ENCODE measurements around the gene KIT.
A peak's percentile ranks its signal among the peaks of the same experiment; 100 is the strongest.

KIT gene

GRCh38 chr4:54660591-54660990 lies 2.8 kb downstream of the KIT start:
- TF ChIP-seq, protein P1, sequence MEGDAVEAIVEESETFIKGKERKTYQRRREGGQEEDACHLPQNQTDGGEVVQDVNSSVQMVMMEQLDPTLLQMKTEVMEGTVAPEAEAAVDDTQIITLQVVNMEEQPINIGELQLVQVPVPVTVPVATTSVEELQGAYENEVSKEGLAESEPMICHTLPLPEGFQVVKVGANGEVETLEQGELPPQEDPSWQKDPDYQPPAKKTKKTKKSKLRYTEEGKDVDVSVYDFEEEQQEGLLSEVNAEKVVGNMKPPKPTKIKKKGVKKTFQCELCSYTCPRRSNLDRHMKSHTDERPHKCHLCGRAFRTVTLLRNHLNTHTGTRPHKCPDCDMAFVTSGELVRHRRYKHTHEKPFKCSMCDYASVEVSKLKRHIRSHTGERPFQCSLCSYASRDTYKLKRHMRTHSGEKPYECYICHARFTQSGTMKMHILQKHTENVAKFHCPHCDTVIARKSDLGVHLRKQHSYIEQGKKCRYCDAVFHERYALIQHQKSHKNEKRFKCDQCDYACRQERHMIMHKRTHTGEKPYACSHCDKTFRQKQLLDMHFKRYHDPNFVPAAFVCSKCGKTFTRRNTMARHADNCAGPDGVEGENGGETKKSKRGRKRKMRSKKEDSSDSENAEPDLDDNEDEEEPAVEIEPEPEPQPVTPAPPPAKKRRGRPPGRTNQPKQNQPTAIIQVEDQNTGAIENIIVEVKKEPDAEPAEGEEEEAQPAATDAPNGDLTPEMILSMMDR (IDR thresholded peaks at IDR 0.05; ENCODE audit: low read depth, low read length, missing control alignments), result no peak
- DNase-seq (ENCODE audit: extremely low read depth, low read depth), result no peak
- no peak overlapping the region for H3K4me3 ChIP-seq (replicated peaks; ENCODE audit: low read depth, low read length)

DNA sequence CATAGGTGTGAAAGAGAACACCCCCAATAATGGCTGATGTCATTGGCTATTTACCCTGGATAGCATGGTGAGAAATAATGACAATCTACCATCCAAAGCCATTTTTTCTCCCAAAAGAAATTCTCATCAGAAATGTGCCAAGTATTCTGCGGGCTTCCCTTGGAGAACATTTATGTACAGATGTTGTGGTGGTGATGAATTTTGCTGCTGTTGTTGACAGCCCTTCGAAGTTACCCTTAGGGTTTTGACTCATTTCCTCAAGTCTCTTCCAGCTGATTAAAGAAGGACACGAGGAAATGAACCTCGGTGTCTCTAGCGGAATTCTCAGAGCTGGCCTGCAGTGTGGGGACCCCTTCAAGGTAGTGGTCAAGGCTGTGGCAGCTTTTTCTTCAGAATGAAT lies 3.4 kb downstream of the KIT start:
- no peak overlapping the region for H3K4me3 ChIP-seq (replicated peaks; ENCODE audit: low read depth, low read length)
- DNase-seq (ENCODE audit: extremely low read depth, low read depth), result peak; percentile 30
- TF ChIP-seq, protein P1 (IDR thresholded peaks at IDR 0.05; ENCODE audit: low read depth, low read length, missing control alignments), result no peak

GRCh38 chr4:54661686-54662085 lies 3.9 kb downstream of the KIT start:
- peak; percentile 46 for DNase-seq (ENCODE audit: extremely low read depth, low read depth)
- TF ChIP-seq, protein P1 (IDR thresholded peaks at IDR 0.05; ENCODE audit: low read depth, low read length, missing control alignments), result no peak
- H3K4me3 ChIP-seq (replicated peaks; ENCODE audit: low read depth, low read length), result no peak overlapping the region

DNA sequence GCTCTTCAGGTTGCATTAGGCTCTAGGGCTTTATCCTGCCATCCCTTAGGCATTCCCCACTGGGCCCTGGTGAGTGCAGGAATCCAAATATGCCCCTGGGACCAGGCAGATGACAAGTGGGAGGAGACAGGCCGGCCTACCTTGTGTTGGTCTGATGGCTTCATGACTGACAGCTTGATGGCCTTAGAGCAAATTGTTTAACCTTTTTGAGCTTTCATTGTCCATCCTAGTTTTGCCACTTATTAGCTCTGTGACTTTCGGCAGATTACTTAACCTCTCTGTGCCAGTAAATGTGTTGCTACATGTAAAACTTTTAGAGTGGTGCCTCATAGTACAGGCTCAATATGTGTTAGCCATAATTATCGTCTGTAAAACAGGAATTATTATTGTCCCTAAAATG lies 4.4 kb downstream of the KIT start:
- no peak overlapping the region for H3K4me3 ChIP-seq (replicated peaks; ENCODE audit: low read depth, low read length)
- DNase-seq (ENCODE audit: extremely low read depth, low read depth), result no peak
- TF ChIP-seq, protein P1 (IDR thresholded peaks at IDR 0.05; ENCODE audit: low read depth, low read length, missing control alignments), result no peak

DNA sequence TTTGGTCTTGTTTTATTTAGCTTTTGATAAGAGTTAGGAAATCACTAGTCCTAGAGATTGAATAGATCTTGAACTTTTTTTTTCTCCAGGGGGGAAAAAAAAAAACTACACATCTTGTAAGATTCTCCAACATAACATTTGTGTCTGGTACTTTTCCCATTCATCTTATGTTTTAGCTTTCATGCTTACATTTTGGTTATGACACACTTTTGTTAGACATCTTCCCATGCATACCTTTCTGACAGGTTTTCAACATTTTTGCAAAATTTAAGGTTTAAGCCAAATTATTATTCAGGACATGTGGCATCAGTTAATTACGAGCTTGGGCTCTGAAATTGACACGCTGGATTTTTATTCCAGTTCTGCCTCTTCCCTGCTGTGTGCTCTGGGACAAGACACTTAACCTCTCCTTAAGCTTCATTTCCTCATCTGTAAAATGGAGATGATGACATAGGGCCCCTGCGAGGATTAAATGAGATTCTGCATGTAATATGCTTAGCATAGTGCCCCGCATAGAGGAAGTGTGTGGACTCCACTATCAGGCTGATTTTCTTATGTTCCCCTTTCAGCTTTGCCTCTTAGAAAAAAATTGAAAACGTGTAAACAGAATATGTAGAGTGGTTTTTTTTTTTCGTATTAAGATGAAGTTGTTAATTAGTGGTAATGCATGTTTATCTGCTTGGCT lies 5.3 kb downstream of the KIT start:
- TF ChIP-seq, protein P1 (IDR thresholded peaks at IDR 0.05; ENCODE audit: low read depth, low read length, missing control alignments), result no peak
- DNase-seq (ENCODE audit: extremely low read depth, low read depth), result no peak
- no peak overlapping the region for H3K4me3 ChIP-seq (replicated peaks; ENCODE audit: low read depth, low read length)

DNA sequence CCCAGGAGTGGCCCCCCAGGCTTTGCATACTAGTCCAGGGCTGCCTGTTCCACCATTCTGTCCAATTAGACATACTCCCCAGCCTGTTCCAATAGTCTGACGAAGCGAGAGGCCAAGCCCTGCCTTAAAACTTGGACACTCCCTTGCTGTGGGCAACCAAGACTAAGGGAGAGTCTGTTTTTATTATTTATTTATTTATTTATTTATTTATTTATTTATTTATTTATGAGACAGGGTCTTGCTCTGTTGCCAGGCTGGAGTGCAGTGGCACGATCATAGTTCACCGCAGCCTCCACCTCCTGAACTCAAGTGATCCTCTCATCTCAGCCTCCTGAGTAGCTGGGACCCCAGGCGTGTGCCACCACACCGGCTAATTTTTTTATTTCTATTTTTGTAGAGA lies 6.6 kb downstream of the KIT start:
- no peak for DNase-seq (ENCODE audit: extremely low read depth, low read depth)
- TF ChIP-seq, protein P1 (IDR thresholded peaks at IDR 0.05; ENCODE audit: low read depth, low read length, missing control alignments), result no peak

More for the DNA sequence above, 6.6 kb downstream of the KIT start:
- H3K4me3 ChIP-seq (replicated peaks; ENCODE audit: low read depth, low read length), result no peak overlapping the region

Data from HFF-Myc (cell line).